K562 (cell line): Measurements from ENCODE around the gene RFT1. TPM values are rescaled to one million over a fixed set of nuclear protein-coding genes. Genes with fewer than 3 reads are reported as not detected.

Source experiments
- CTBP1 ChIP-seq: fragments of 450-650 bp; IDR thresholded peaks from 2 replicates; pipeline ENCODE4 v1.6.1; 2016; ENCODE audit warnings: borderline replicate concordance
- ETV5 ChIP-seq: sonication (generic); formaldehyde crosslinking; IDR thresholded peaks from 2 replicates; pipeline ENCODE4 v1.4.0; 2020; ENCODE audit warnings: low read depth, mild to moderate bottlenecking, missing genetic modification reagents
- HMG20A ChIP-seq: fragments of 450-650 bp; formaldehyde crosslinking; conservative IDR thresholded peaks from 2 replicates; pipeline ENCODE4 v1.4.0; 2020; ENCODE audit warnings: mild to moderate bottlenecking, mixed read lengths
- MCM3 ChIP-seq: fragments of 450-650 bp; IDR thresholded peaks from 2 replicates; pipeline ENCODE4 v1.6.1; 2016
- NR4A1 ChIP-seq, 2 experiments: fragments of 250-450 bp in 1 of 2; fragments of 450-650 bp in 1 of 2; sonication (Bioruptor Pico) in 1 of 2; IDR thresholded peaks; 2 replicates each; pipeline versions ENCODE4 v1.4.0 to v1.6.1; 2016 to 2020; ENCODE audit warnings: mild to moderate bottlenecking in 2 of 2, missing compliant biosample characterization in 1 of 2, missing genetic modification characterization in 1 of 2, moderate library complexity in 1 of 2
- POLR2G ChIP-seq: fragments of 200-400 bp; formaldehyde crosslinking; IDR thresholded peaks from 2 replicates; pipeline ENCODE4 v1.6.1; 2017; ENCODE audit warnings: low read depth, mild to moderate bottlenecking, antibody characterized with exemption, low read length, moderate library complexity
- RBFOX2 ChIP-seq: fragments of 200-400 bp; formaldehyde crosslinking; IDR thresholded peaks from 2 replicates; pipeline ENCODE4 v1.6.1; 2017; ENCODE audit warnings: low read depth, mild to moderate bottlenecking, low read length, moderate library complexity
- ZNF507 ChIP-seq: conservative IDR thresholded peaks from 2 replicates; pipeline ENCODE4 v1.6.1; 2017; ENCODE audit warnings: missing genetic modification characterization, missing compliant biosample characterization
- ZNF696 ChIP-seq: fragments of 250-450 bp; sonication (Bioruptor Pico); conservative IDR thresholded peaks from 2 replicates; pipeline ENCODE4 v1.4.0; 2020; ENCODE audit warnings: mild to moderate bottlenecking, moderate library complexity
- ZNF707 ChIP-seq: fragments of 250-450 bp; sonication (Bioruptor Pico); conservative IDR thresholded peaks from 2 replicates; pipeline ENCODE4 v1.8.0; 2022; ENCODE audit warnings: inconsistent platforms, mild to moderate bottlenecking, moderate library complexity
- polyA plus RNA-seq, 8 experiments: library from polyadenylated mRNA; depleted of rRNA in 4 of 8; stranded (reverse) in 5 of 8; unstranded in 3 of 8; fragments of >200 nt; fragmentation: Nextera tagmentation in 2 of 8; fragmentation: Illumina TruSeq in 1 of 8; extraction: Ambion mirVana in 2 of 8; extraction: Trizol in 1 of 8; gene quantifications; 2 replicates each; pipeline versions ENCODE4 v1.2.1 to v1.2.3, GENCODE V29; 2011 to 2014; ENCODE audit warnings: inconsistent platforms in 1 of 8, missing spikeins in 1 of 8
- total RNA-seq, 7 experiments: library from RNA; depleted of rRNA in 6 of 7; stranded (reverse); fragments of >200 nt in 6 of 7; fragmentation: Illumina TruSeq in 2 of 7; extraction: Trizol in 2 of 7; gene quantifications; 2 replicates each; pipeline versions ENCODE4 v1.2.1 to v1.2.3, GENCODE V29; 2011 to 2021; ENCODE audit warnings: low replicate concordance in 1 of 7
- TF ChIP-seq, protein P1 (sequence below): sonication (generic); formaldehyde crosslinking; IDR thresholded peaks from 2 replicates; pipeline ENCODE4 v1.4.0; 2020; ENCODE audit warnings: mild to moderate bottlenecking, missing genetic modification reagents
- TF ChIP-seq, protein P2 (sequence below): sonication (generic); formaldehyde crosslinking; IDR thresholded peaks from 2 replicates; pipeline ENCODE4 v1.8.0; 2022; ENCODE audit warnings: missing genetic modification reagents, mild to moderate bottlenecking, moderate library complexity, borderline replicate concordance
- TF ChIP-seq, protein P3 (sequence below): fragments of 450-650 bp; formaldehyde crosslinking; IDR thresholded peaks from 2 replicates; pipeline ENCODE4 v1.4.0; 2020; ENCODE audit warnings: mild to moderate bottlenecking, mixed read lengths
- TF ChIP-seq, protein P4 (sequence below): fragments of 450-650 bp; IDR thresholded peaks from 2 replicates; pipeline ENCODE4 v1.6.1; 2017; ENCODE audit warnings: antibody characterized with exemption, mild to moderate bottlenecking
- TF ChIP-seq, protein P5 (sequence below), 2 experiments: IDR thresholded peaks; 2 replicates each; pipeline ENCODE4 v1.6.1; 2011; ENCODE audit warnings: borderline replicate concordance in 1 of 2, control low read depth in 1 of 2, low read depth in 1 of 2, low read length in 1 of 2, mild to moderate bottlenecking in 1 of 2, mixed read lengths in 1 of 2, moderate library complexity in 1 of 2; ENCODE audit not compliant: insufficient read depth in 1 of 2, insufficient read length in 1 of 2, poor library complexity in 1 of 2, severe bottlenecking in 1 of 2; ENCODE audit errors: extremely low read depth in 1 of 2

Gene RFT1
- total and polyA plus RNA-seq, 9 of the 15 experiments (the other 6 are each of a cell fraction or from before 2014, with no cell fraction given): 4.4 to 23.8 (median 8.9) TPM

DNA sequence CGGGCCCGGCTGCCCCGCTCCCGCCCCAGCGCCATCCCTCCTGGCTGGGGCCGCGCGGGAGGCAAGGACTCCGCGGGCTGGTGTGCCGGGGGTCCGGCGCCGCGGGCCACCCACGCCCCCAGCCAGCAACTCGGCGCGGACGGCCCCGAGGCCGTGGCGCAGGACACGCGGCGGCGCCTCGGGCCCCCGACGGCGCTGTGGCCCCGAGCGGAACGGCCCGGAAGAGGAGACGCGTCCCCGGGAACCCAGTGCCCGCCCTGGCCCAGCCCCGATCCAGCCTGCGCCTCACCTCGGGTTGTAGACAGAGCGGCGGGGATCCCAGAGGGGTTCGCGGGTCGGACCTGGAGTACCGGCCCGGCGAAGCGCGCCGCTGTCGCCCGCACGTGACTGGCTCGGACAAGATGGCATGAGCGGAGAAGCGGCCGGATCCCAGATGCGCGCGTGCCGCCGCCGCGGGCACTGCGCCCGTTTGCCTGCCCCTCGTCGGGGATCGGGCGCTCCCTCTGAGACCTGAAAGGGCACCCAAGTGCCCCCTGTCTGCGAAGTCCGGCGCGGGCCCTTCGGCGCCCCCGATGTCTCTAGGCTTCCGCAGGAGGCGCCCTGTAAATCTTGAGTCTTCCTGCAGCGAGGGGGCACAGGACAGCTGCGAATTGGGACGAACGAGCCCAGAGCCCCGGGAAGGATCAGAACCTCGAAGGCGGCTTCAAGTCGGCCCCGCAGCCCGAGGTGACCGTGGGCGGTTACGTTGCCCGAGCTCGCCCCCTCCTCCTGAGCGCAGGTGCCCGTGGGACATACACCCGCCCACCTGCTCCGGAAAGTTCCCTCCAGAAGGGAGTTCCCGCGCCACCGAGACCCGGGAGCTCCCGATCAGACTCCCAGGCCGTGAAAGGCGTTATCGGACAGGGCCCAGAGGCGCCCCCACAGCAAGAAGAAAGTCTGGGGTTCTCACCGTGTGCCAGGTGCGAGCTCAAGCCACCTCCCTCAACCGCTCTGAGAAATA is 83.8 kb downstream of the RFT1 start (continued):
- peak; percentile 34 for TF ChIP-seq RBFOX2
- no peak for TF ChIP-seq ZNF707 (CRISPR knock-in tag)
- no peak for TF ChIP-seq HMG20A
- no peak for TF ChIP-seq ZNF507 (tag)
- TF ChIP-seq ETV5 (CRISPR knock-in tag): no peak
- TF ChIP-seq, protein P1, sequence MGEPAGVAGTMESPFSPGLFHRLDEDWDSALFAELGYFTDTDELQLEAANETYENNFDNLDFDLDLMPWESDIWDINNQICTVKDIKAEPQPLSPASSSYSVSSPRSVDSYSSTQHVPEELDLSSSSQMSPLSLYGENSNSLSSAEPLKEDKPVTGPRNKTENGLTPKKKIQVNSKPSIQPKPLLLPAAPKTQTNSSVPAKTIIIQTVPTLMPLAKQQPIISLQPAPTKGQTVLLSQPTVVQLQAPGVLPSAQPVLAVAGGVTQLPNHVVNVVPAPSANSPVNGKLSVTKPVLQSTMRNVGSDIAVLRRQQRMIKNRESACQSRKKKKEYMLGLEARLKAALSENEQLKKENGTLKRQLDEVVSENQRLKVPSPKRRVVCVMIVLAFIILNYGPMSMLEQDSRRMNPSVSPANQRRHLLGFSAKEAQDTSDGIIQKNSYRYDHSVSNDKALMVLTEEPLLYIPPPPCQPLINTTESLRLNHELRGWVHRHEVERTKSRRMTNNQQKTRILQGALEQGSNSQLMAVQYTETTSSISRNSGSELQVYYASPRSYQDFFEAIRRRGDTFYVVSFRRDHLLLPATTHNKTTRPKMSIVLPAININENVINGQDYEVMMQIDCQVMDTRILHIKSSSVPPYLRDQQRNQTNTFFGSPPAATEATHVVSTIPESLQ (CRISPR knock-in tag): no peak
- TF ChIP-seq, protein P2, sequence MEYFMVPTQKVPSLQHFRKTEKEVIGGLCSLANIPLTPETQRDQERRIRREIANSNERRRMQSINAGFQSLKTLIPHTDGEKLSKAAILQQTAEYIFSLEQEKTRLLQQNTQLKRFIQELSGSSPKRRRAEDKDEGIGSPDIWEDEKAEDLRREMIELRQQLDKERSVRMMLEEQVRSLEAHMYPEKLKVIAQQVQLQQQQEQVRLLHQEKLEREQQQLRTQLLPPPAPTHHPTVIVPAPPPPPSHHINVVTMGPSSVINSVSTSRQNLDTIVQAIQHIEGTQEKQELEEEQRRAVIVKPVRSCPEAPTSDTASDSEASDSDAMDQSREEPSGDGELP (CRISPR knock-in tag): no peak
- TF ChIP-seq NR4A1 (CRISPR knock-in tag; IDR thresholded peaks at IDR 0.05): no peak
- TF ChIP-seq NR4A1 (tag; IDR thresholded peaks at IDR 0.05): no peak
- TF ChIP-seq, protein P3, sequence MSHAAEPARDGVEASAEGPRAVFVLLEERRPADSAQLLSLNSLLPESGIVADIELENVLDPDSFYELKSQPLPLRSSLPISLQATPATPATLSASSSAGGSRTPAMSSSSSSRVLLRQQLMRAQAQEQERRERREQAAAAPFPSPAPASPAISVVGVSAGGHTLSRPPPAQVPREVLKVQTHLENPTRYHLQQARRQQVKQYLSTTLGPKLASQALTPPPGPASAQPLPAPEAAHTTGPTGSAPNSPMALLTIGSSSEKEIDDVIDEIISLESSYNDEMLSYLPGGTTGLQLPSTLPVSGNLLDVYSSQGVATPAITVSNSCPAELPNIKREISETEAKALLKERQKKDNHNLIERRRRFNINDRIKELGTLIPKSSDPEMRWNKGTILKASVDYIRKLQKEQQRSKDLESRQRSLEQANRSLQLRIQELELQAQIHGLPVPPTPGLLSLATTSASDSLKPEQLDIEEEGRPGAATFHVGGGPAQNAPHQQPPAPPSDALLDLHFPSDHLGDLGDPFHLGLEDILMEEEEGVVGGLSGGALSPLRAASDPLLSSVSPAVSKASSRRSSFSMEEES (CRISPR knock-in tag): no peak
- no peak for TF ChIP-seq MCM3
- TF ChIP-seq, protein P4, sequence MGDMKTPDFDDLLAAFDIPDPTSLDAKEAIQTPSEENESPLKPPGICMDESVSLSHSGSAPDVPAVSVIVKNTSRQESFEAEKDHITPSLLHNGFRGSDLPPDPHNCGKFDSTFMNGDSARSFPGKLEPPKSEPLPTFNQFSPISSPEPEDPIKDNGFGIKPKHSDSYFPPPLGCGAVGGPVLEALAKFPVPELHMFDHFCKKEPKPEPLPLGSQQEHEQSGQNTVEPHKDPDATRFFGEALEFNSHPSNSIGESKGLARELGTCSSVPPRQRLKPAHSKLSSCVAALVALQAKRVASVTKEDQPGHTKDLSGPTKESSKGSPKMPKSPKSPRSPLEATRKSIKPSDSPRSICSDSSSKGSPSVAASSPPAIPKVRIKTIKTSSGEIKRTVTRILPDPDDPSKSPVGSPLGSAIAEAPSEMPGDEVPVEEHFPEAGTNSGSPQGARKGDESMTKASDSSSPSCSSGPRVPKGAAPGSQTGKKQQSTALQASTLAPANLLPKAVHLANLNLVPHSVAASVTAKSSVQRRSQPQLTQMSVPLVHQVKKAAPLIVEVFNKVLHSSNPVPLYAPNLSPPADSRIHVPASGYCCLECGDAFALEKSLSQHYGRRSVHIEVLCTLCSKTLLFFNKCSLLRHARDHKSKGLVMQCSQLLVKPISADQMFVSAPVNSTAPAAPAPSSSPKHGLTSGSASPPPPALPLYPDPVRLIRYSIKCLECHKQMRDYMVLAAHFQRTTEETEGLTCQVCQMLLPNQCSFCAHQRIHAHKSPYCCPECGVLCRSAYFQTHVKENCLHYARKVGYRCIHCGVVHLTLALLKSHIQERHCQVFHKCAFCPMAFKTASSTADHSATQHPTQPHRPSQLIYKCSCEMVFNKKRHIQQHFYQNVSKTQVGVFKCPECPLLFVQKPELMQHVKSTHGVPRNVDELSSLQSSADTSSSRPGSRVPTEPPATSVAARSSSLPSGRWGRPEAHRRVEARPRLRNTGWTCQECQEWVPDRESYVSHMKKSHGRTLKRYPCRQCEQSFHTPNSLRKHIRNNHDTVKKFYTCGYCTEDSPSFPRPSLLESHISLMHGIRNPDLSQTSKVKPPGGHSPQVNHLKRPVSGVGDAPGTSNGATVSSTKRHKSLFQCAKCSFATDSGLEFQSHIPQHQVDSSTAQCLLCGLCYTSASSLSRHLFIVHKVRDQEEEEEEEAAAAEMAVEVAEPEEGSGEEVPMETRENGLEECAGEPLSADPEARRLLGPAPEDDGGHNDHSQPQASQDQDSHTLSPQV: peak; percentile 46; the same call in 1 of the 2 replicates
- TF ChIP-seq, protein P5, sequence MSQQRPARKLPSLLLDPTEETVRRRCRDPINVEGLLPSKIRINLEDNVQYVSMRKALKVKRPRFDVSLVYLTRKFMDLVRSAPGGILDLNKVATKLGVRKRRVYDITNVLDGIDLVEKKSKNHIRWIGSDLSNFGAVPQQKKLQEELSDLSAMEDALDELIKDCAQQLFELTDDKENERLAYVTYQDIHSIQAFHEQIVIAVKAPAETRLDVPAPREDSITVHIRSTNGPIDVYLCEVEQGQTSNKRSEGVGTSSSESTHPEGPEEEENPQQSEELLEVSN (IDR thresholded peaks at IDR 0.05; ENCODE audit: borderline replicate concordance in 1 of 2, extremely low read depth in 1 of 2, insufficient read depth in 1 of 2, insufficient read length in 1 of 2, low read depth in 1 of 2, low read length in 1 of 2, poor library complexity in 1 of 2, severe bottlenecking in 1 of 2): peak; percentile 70 to 81
- no peak for TF ChIP-seq ZNF696
- TF ChIP-seq POLR2G: peak; percentile 68
- 0 out of 2 replicates have a peak, but pooled peaks have one; percentile 12 for TF ChIP-seq CTBP1
